KMS-11 (cell line): ENCODE measurements around the gene TBC1D19.

Experiments used
- H2AFZ ChIP-seq: fragments of 200-600 bp; sonication (generic); 2 replicates; pipeline ENCODE4 v1.6.1; 2016; ENCODE audit warnings: antibody characterized with exemption, mixed run types, low read depth
- H3K27ac ChIP-seq: fragments of 200-600 bp; sonication (generic); 2 replicates; pipeline ENCODE4 v1.6.1; 2016; ENCODE audit warnings: mild to moderate bottlenecking, mixed run types
- H3K27me3 ChIP-seq: fragments of 200-600 bp; sonication (generic); 2 replicates; pipeline ENCODE4 v1.6.1; 2017; ENCODE audit warnings: mild to moderate bottlenecking, low read depth, mixed run types, moderate library complexity; ENCODE audit not compliant: insufficient read depth
- H3K36me3 ChIP-seq: fragments of 200-600 bp; sonication (generic); 2 replicates; pipeline ENCODE4 v1.6.1; 2017; ENCODE audit warnings: mild to moderate bottlenecking, mixed run types; ENCODE audit not compliant: insufficient read depth
- H3K4me1 ChIP-seq: fragments of 200-600 bp; sonication (generic); 2 replicates; pipeline ENCODE4 v1.6.1; 2016; ENCODE audit warnings: mild to moderate bottlenecking, low read depth, mixed run types; ENCODE audit not compliant: poor library complexity, severe bottlenecking
- H3K4me2 ChIP-seq: fragments of 200-600 bp; sonication (generic); 2 replicates; pipeline ENCODE4 v1.7.0; 2016; ENCODE audit warnings: mild to moderate bottlenecking, mixed run types
- H3K4me3 ChIP-seq: fragments of 200-600 bp; sonication (generic); IDR thresholded peaks from 2 replicates; pipeline ENCODE4 v1.6.1; 2017; ENCODE audit warnings: low read depth, low read length, mixed read lengths; ENCODE audit not compliant: insufficient read depth
- H3K79me2 ChIP-seq: fragments of 200-600 bp; sonication (generic); 2 replicates; pipeline ENCODE4 v1.6.1; 2016; ENCODE audit warnings: low read depth, mixed run types; ENCODE audit not compliant: insufficient read depth
- H3K9ac ChIP-seq: fragments of 200-600 bp; sonication (generic); 2 replicates; pipeline ENCODE4 v1.6.1; 2016; ENCODE audit warnings: mild to moderate bottlenecking, mixed run types
- H4K20me1 ChIP-seq: fragments of 200-600 bp; sonication (generic); 2 replicates; pipeline ENCODE4 v1.6.1; 2016; ENCODE audit warnings: mild to moderate bottlenecking, mixed run types; ENCODE audit not compliant: insufficient read depth
- TF ChIP-seq, protein P1 (sequence below): fragments of 200-600 bp; sonication (generic); conservative IDR thresholded peaks from 2 replicates; pipeline ENCODE4 v1.6.1; 2017; ENCODE audit warnings: low read depth, mild to moderate bottlenecking, antibody characterized with exemption, low read length, moderate library complexity, mixed read lengths

The TBC1D19 gene

DNA sequence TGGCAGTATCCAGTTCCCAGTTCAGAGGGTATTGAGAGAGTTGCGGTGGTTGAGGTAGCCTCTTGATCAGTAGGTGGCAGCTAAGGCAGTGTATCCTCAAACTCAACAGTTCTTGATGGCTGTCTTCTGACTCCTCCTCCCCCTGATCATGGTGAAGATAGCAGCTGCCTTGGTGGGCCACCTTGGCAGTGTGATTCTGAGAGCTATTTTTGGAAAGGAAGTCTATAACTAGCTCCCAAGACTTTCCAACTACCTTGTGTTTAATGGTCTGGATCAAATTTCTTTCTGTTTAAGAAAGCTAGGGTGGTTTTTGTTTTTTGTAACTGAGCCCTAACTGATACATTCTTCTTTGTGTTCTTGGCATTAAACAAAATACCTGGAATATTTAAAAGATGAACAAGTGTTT is 10.5 kb upstream of the TBC1D19 start:
- H3K79me2 ChIP-seq: no peaks in the 10 kb centered on the region
- no peaks in the 10 kb centered on the region for H3K36me3 ChIP-seq
- no peak overlapping the region for H3K9ac ChIP-seq
- H3K27me3 ChIP-seq: no peaks in the 10 kb centered on the region
- H4K20me1 ChIP-seq: no peaks in the 10 kb centered on the region
- no peaks in the 10 kb centered on the region for H3K4me1 ChIP-seq
- no peak overlapping the region for H3K27ac ChIP-seq
- no peak overlapping the region for H3K4me2 ChIP-seq
- TF ChIP-seq, protein P1, sequence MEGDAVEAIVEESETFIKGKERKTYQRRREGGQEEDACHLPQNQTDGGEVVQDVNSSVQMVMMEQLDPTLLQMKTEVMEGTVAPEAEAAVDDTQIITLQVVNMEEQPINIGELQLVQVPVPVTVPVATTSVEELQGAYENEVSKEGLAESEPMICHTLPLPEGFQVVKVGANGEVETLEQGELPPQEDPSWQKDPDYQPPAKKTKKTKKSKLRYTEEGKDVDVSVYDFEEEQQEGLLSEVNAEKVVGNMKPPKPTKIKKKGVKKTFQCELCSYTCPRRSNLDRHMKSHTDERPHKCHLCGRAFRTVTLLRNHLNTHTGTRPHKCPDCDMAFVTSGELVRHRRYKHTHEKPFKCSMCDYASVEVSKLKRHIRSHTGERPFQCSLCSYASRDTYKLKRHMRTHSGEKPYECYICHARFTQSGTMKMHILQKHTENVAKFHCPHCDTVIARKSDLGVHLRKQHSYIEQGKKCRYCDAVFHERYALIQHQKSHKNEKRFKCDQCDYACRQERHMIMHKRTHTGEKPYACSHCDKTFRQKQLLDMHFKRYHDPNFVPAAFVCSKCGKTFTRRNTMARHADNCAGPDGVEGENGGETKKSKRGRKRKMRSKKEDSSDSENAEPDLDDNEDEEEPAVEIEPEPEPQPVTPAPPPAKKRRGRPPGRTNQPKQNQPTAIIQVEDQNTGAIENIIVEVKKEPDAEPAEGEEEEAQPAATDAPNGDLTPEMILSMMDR: no peak
- H2AFZ ChIP-seq: no peak overlapping the region
- no peak overlapping the region for H3K4me3 ChIP-seq

DNA sequence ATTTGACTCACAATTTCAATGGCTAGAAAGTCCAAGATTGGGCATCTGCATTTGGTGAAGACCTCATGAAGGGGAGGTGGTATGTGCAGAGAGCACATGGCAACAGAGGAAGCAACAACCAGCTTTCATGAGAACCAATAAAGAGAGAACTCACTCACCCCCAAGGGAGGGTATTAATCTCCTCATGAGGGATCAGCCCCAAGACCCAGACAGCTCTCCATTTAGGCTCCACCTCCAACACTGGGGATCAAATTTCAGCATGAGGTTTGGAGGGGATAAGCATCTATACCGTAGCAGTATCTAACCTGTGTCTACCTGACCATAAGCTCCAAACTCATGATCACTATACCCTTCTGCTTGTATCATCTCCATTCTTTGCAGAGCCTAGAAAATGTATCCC is 9.3 kb upstream of the TBC1D19 start:
- no peaks in the 10 kb centered on the region for H4K20me1 ChIP-seq
- H3K27ac ChIP-seq: no peak overlapping the region
- TF ChIP-seq, protein P1: no peak
- H3K4me3 ChIP-seq: no peak overlapping the region
- H2AFZ ChIP-seq: no peak overlapping the region
- no peaks in the 10 kb centered on the region for H3K4me1 ChIP-seq
- no peaks in the 10 kb centered on the region for H3K36me3 ChIP-seq
- H3K9ac ChIP-seq: no peak overlapping the region
- H3K27me3 ChIP-seq: no peaks in the 10 kb centered on the region
- H3K4me2 ChIP-seq: no peak overlapping the region
- H3K79me2 ChIP-seq: no peaks in the 10 kb centered on the region

- TF ChIP-seq, protein P1: no peak
Measured at GRCh38 chr4:26576231-26576739, 7.6 kb upstream of the TBC1D19 start.

DNA sequence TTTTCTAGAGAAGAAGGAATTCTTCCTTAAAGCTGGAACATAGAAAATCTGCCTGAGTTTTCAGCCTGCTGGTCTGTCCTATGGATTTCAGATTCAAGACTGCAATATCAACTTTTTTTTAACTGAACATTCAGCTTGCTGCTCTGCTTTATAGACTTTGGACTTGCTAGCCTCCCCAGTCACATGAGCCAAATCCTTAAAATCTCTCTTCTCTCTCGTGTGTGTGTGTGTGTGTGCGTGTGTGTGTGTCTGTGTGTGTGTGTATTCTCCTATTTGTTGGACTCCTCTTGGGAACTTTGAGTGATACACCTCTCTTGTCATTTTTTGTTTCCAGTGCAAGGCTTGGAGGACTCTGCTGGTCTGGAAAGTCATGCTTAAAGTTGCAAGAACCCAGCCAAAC is 6.8 kb upstream of the TBC1D19 start:
- TF ChIP-seq, protein P1: no peak
- H3K27me3 ChIP-seq: no peaks in the 10 kb centered on the region
- no peaks in the 10 kb centered on the region for H3K36me3 ChIP-seq
- H2AFZ ChIP-seq: no peak overlapping the region
- H3K4me1 ChIP-seq: no peaks in the 10 kb centered on the region
- H3K79me2 ChIP-seq: no peaks in the 10 kb centered on the region
- no peak overlapping the region for H3K27ac ChIP-seq
- no peaks in the 10 kb centered on the region for H4K20me1 ChIP-seq
- H3K4me2 ChIP-seq: no peak overlapping the region
- no peak overlapping the region for H3K4me3 ChIP-seq
- no peak overlapping the region for H3K9ac ChIP-seq

More at GRCh38 chr4:26576231-26576739, 7.6 kb upstream of the TBC1D19 start:
- Histone ChIP-seq H3K9ac (no peak overlapping the region), H2AFZ (no peak overlapping the region), H3K4me1 (no peaks in the 10 kb centered on the region), H3K4me3 (no peak overlapping the region), H4K20me1 (no peaks in the 10 kb centered on the region), H3K4me2 (no peak overlapping the region), H3K79me2 (no peaks in the 10 kb centered on the region), H3K27ac (no peak overlapping the region), H3K36me3 (no peaks in the 10 kb centered on the region), H3K27me3 (no peaks in the 10 kb centered on the region)
